GM19467 (cell line): ENCODE data around the gene MCM3AP.
"Not testable (repeated sequence)": the region's sequence is repeated elsewhere in the genome, so short reads cannot be mapped to it uniquely, and the experiment has no call there.

Experiments
- ATAC-seq: cut with Tn5 transposase; IDR thresholded peaks from one replicate; pipeline ENCODE4 v1.9.1; 2021; ENCODE audit warnings: mild to moderate bottlenecking, moderate library complexity; ENCODE audit not compliant: unreplicated experiment

MCM3AP gene

DNA sequence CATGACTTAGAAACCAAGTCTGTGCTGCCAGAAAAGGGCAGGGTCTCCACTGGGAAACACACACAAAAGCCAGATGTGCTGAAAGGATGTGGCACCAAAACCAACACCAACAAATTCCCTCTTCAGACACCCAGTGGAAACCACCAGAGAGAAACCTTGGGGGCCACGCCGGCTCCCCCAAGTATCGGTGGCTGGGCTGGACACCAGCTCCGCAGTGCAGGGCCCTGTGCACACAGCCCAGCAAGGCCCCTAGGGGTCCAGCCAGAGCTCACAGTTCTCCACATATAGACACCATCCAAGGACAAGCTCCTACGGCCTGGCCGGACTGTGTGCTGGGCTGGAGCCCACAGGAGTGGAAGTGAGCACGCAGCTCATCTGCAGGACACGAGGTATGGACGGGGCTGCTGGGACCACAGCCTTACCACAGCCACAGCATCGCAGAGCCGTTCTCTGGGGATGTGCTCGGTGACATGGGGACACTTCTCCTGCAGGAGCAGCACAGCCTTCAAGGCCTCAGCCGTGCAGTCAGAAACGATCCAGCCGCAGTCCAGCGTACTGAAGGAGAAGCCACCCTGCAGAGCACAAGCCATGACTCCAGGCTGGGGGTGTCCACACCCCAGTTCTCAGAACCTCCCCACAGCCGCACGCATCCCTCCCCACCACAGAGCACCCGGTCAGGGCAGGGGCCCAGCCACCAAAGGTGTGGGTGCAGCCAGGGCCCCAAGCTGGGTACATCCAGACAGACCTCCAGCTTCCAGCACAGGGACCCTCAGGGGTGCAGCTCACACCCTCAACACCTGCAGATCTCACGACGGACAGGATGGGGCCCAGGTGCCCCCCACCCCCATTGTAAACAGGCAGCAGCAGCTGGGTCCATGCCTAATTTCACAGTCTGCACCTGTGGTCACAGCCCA is 78.1 kb downstream of the MCM3AP start:
- no peak for ATAC-seq

DNA sequence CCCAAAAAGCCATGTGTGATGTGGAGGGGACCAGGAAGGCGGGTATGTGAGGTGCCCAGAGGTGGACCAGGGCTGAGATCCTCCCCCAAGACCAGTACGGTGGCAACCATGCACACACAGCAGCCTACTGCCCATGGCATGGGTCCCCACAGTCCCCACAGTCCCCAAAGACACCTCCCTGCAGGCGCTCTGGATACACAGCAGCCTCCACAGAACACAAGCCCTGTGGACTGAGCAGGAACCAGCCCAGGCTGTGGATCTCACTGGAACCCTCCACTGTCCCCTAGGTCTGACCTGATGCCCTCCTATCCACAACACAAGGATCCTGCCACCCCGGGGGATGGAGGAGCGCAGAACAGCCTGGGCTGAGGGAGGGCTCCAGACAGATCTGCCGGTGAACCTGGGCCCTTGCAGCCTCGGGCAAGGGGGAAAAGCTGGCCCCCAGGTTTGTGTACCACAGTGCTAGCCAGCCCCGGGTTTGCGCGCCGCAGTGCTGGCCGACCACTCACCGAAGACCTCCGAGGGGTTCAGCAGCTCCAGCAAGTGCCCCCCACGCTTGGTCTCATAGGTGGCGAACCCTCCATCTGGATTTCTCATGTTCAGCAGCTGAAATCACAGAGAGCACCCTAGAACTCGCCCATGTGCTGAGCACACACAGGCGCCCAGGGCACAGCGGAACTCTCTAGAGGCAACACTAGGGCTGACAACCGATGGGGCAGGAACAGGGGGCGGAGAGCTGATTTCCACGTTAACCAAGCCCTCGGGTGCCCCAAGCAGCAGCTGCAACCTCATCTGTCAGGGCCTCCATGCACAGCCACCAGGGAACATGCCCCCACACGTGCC is 79.0 kb downstream of the MCM3AP start:
- ATAC-seq, result no peak

DNA sequence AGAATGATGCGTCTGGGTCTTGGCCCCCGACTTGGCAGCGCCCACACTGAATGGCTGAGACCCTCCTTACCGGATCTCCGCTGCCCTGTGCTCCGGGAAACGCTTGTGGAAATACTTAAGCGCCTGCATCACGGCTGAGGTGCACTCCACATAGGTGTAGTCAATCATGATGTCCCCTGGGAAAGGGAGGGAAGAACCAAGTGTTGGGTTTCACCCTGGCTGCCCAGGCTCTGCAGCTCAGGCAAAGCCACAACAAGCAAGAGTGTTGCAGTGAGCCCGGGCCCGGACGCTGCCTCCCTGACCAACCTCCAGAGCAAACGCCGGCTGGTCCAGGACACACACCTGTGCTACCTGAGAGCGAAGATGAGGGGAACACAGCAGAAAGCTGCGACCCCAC is 79.6 kb downstream of the MCM3AP start:
- ATAC-seq, result no peak

DNA sequence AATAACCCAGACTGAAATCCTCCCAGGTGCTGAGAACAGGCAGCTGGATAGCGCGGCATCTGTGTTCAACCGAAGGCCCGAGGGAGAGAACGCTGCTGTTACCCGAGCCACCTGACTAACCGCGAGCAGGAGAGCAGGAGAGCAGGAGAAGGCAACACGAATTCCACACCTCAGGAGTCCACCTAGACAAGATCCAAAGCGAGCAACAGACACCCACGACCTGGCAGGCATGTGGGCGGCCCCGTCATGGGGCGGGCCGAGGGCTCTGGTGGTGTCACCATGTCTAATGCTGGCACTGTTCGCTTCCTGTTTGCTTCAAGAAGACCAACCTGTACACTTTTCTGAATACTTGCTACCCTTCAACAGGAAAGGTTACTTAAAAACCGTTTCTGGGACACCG is 80.2 kb downstream of the MCM3AP start:
- ATAC-seq, result no peak

DNA sequence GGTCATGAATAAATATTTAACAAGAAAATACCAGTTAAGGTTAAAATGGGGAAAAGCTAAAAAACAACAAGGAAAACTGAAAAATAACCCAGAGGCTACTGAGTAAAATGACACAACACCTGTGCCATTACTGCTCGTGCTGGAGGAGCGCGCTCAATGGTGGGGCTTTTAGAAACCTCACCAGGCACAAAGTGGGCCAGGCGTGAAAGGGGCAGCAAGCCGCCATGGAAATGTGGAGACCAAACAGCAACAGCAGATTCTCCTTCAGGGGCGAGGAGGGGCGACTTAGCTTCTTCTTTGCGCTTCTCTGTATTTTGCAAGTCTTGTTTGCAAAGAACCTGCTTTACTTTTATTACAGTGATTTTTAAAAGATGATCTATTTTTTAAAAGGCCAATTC is 82.2 kb downstream of the MCM3AP start:
- ATAC-seq, result no peak

DNA sequence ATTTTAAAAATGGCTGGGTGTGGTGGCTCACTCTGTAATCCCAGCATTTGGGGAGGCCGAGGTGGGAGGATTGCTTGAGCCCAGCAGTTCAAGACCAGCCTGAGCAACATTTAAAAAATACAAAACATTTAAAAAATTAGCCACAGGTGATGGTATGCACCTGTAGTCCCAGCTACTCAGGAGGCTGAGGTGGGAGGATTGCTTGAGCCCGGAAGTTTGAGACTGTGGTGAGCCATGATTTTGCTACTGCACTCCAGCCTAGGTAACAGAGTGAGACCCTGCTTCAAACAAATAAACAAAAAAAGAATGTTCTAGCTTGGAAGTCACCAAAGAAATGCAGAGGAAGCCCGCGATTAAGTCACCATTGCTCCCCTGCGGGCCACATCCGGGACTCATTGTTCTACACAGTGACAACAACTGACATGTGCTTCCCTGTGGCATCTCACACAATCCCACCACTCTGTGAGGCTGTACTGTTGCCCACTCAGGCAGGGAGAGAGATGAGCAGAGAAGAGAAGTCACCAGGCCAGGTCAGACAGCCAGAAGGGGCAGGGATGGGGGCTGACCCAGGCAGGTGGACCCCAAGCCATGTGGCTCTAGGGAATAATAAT is 82.7 kb downstream of the MCM3AP start:
- no peak for ATAC-seq

DNA sequence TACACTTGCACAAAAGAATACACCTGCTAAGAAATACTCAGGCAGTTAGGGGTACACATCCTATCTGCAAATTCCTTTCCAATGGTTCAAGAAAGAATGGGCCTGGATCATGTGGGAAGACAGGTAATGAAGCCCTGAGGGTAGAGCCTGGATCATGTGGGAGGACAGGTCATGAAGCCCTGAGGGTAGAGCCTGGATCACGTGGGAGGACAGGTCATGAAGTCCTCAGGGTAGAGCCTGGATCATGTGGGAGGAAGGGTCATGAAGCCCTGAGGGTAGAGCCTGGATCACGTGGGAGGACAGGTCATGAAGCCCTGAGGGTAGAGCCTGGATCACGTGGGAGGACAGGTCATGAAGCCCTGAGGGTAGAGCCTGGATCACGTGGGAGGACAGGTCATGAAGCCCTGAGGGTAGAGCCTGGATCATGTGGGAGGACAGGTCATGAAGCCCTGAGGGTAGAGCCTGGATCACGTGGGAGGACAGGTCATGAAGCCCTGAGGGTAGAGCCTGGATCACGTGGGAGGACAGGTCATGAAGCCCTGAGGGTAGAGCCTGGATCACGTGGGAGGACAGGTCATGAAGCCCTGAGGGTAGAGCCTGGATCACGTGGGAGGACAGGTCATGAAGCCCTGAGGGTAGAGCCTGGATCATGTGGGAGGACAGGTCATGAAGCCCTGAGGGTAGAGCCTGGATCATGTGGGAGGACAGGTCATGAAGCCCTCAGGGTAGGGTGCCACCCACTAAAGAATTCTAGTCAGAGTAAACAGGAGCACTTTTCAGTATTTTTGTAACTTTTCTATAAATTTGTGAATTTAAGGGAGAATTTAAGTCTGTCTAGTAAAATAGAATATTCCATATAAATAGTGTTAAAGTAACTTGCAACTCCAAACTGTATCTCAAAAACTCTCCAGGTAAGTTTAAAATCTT is 84.3 kb downstream of the MCM3AP start:
- not testable (repeated sequence) for ATAC-seq

DNA sequence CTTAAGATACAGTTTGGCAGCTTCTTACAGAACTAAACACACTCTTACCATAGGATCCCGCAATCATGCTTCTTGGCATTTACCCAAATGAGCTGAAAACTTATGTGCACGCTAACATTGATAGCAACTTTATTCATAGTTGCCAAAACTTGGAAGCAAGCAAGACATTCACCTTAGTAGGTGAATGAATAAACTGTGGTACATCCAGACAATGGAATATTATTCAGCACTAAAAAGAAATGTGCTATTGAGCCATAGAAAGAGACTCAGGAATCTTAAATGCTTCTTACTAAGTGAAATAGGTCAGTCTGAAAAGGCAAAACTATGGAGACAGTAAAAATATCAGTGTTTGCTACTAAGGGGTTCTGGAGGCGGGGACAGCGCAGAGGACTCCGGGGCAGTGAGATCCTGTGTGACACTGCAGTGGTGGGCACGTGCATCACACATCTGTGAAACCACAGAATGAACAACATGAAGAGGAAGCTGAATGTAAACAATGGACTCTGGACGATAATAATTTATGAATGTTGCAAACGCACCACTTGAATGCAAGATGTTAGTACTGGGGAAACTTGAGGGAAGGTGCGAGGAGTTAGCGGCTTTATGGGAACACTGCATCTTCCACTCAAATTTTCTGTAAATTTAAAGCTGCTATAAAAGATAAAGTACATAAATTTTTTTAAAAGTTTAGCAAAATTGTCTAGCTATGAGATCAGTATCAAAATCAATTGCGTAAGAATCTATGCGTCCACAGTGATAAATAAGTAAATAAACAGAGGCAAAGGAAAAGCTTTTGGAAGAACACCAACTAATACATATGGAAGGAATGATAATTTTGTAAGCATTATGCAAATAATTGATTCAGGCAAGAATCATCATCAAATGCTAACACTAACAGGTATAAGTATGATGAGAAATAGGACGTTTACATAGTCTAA is 85.7 kb downstream of the MCM3AP start:
- no peak for ATAC-seq

DNA sequence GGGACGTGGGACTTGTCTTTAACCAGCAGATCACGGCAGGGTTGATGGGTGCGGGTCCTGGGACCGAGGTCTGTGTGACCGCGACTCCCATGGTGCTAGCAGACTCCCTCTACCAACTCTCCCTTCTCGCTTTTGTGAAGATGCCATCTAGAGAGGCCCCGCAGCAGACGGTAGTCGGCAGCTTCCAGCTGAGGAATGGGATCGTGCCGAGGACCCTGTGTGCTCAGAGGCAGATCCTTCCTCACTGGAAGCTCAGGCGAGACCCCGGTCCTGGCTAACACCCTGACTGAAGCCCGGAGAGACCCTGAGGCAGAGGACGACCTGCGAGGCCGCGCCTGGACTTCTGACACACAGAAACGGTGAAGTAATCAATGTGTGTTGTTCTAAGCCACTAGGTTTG is 88.7 kb downstream of the MCM3AP start:
- no peak for ATAC-seq

DNA sequence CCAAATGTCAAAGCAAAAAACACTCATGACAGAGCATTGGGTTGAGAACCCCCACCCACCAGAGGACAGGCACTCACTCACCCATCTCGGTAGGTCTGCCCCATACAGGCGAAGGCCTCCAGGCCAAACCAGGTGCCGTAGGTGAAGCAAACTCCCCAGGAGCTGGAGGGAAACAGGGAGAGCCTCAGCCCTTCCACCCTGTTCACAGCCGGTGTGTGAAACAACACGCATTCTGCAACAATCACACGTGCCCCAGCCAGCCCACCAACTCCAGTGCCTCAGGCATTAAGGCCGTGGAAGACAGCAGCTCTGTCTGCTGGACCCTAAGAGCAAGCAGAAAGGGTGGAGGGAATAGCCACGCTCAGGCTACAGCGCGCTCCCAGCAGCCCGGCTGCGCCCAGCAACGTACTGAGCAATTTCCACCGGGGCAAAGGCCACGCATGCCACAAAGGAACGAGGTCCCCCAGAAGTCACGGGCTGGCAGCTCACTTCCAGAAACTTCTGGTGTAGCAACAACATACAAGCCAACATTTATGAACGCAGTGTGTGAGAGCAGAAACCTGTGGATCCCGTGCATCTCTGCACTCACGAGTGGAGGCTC is 89.7 kb downstream of the MCM3AP start:
- ATAC-seq, result no peak

DNA sequence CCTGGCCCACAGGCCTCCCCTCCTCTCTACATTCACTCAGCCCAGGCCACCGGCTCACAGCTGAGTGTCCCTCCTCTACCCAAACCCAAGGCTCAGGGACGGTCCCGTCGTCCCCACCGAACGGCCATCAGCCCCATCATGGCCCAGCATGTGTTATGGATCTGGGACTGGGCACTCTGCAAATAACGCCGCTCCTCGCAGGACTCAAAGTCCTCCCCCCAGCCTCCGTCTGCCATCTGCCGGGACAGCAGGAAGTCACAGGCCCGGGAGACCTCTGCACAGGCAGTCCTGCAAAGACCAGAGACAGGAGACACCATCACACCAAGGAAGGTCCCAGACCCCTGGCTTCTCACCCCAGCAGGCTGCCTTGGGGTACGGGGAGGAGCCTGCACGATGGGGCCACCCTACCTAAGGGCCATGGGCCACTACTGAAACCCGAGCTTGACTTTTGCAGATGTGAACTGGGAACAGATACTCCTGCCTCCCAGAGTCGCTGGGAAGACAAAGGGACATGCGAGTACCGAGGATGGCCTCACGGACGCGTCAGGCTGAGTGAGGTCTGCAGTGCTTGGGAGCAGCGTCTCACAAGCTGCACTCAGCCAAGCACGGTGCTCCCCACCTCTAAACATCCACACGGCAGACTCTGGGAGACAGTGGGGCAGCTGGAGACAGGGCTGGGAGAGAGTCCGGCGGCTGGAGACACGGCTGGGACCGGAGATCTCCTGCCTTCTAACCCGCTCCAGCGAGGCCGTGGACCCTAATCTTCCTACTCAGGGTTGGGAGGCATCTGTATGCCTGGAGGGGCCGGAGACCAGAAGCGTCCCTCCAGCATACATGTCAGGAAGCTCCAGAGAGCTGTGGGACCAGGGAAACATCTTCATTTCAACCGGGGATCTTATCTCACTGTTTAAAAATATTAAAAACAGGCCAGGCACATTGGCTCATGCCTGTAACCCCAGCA is 90.8 kb downstream of the MCM3AP start:
- no peak for ATAC-seq

DNA sequence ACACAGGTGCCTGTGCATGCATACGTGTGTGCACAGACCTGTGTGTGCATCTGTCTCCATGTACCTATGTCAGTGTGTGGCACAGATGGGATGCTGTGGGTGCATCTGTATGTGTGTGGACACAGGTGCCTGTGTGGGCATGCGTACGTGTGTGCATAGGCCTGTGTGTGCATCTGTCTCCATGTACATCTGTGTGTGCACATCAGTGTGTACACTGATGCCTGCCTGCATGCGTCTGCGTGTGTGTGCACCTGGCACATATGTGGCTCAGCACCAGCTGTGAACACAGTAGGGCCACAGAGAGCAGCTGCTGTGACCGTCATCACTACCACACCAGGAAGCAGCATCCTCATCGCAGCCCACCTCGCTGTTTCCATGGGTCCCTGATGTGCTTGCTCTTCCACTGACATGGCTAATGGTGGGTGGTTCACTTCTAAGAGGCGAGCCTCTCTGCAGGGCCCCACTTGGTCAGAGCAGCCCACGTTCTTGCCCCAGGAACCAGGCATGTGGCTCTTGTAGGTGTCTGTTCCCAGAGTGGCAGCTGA is 91.5 kb downstream of the MCM3AP start:
- ATAC-seq, result no peak

DNA sequence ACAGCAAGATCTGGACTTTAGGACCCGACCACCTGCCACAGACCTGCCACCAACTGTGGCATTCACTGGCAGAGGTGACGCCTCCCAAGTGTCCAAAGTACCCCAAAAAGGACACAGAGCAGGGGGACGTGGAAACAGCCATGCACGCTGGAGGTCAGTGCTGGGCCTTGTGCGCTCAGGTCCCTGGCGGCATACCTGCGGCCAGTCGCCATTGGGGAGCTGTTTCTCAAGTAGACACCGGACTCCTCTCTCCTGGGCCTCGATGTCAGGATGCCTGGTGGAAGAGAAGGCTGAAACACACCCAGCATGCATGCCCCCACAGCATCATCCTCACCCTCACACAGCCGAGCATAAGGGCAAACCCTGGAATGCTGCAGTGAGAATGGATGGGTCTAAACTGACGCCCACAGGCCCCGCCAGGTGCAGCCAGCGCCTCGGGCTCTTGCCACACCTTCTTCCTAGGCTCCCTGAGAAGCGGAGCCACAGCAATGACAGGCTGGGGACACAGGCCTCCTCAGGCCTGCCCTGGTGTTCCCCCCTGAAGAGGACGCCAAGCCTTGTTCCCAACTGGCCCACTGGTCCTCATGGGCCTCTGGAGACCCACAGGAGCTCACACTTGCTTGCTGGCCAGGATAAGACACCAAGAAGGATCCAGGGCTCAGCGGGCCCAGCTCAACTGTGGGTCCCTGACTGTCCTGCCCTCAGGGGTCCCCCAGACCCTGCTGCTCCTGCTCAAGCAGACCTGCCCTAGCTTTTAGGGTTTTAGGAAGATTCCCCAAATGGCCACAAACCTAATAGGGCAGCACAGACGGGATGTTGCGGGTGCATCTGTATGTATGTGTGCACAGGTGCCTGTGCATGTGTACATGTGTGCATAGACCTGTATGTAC is 93.5 kb downstream of the MCM3AP start:
- ATAC-seq, result no peak

DNA sequence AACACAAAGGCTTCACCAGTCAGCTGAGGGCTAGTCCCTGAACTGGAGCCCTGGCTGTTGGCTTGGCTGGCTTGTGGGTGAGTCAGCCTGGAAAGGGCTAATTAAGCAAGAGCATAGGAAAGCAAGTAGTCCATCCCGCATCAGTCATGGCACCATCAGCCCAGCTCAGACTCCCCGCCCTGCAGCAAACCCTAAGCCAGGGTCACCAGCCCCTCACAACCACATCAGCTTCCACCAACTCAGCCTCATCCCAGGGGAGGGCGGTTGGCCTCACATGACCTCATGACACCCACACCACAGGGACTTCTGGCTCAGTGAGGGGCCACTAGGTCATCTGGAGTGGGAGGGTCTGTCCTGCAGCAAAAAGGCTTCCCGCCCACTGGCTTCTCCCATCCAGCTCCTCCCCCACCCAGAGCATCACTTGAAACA is 94.1 kb downstream of the MCM3AP start:
- no peak for ATAC-seq

DNA sequence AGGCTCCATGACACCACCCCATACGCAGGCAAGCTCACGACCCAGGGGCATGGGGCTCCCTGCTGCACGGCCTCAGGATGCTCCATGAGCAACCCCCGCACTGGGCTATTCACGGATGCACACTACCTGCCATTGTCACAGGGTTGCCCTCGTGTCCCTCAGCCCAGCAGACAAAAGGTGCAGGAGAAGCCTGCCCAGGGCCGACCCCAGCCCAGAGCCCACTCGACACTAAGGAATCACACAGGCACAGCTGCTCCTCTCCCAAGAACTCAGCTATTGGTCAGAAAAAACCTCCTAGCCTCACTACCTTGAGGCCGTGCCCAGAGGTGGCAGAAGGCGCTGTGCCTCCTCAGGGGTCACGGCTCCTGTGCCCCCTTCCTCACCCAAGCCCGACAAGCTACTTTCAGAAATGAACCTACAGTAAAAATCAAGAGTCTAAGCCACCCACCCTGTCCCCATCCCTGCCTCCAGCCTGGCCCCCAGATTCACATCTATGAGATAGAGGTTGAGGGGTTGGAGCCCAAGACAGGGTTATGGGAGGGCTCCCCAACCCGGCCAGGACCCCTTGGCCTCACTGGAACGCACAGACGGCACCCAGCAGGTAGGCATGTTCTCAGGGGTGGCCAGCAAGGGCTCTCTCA is 94.8 kb downstream of the MCM3AP start:
- no peak for ATAC-seq

DNA sequence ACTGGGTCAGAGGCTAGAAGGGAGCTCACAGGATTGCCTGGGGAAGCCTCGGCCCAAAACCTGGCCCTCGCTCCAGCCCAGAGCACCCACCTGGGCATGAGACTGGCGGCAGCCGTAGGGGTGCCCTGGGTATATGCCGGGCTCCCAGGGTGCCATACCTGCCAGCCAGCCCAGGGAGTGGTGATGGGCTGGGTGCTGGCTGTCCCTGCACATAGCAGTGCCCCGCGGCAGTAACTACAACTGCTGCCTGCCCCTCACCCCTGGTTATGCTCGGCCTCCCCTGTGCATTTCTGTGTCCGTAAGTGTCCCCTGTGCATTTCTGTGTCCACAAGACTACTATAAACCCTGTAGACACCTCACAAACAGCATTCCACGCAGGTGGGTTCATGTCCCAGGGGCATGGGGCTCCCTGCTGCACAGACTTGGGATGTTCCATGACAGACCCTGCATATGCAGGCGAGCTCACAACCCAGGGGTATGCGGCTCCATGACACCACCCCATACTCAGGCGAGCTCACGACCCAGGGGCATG is 95.4 kb downstream of the MCM3AP start:
- ATAC-seq, result no peak
